ENCODE results near the gene DFFA.

GRCh38 chr1:10504249-10504648 is 31.9 kb upstream of the DFFA start:
- TF ChIP-seq CTCF (IDR thresholded peaks at IDR 0.05; ENCODE audit: insufficient read depth, low read length, poor library complexity, severe bottlenecking) = no peak
- no peak for TF ChIP-seq EZH2phosphoT487 (conservative IDR thresholded peaks at IDR 0.05; ENCODE audit: low read length)

All from SU-DHL-6 (cell line).